Uterus (tissue), 4 donors: ENCODE data around the gene PSMD2. TPM values are rescaled to one million over a fixed set of nuclear protein-coding genes. Genes with fewer than 3 reads are reported as not detected.
A peak's percentile ranks its signal among the peaks of the same experiment; 100 is the strongest.

Source experiments
- DNase-seq, 2 donors: peaks; one replicate each; pipeline ENCODE4 v3.0.0-alpha.2; 2019 to 2020
- H3K27ac ChIP-seq, 2 donors: fragments of 200-600 bp; sonication (generic); 1 replicate in 1 of 2; 2 replicates in 1 of 2; pipeline ENCODE4 v1.5.1; 2016 to 2018
- H3K27me3 ChIP-seq, 2 donors: fragments of 200-600 bp; sonication (generic); one replicate each; pipeline ENCODE4 v1.5.1; 2018 to 2019; ENCODE audit warnings: control low read depth in 1 of 2
- H3K36me3 ChIP-seq, 2 donors: fragments of 200-600 bp; sonication (generic); one replicate each; pipeline ENCODE4 v1.5.1; 2019; ENCODE audit warnings: control low read depth in 1 of 2
- H3K4me1 ChIP-seq, 2 donors: fragments of 200-600 bp; sonication (generic); one replicate each; pipeline ENCODE4 v1.5.1; 2018 to 2019; ENCODE audit warnings: control low read depth in 1 of 2
- H3K4me3 ChIP-seq, 2 donors: fragments of 200-600 bp; sonication (generic); 1 replicate in 1 of 2; 2 replicates in 1 of 2; pipeline ENCODE4 v1.5.1; 2018 to 2019; ENCODE audit warnings: mild to moderate bottlenecking in 1 of 2
- H3K9me3 ChIP-seq, 2 donors: fragments of 200-600 bp; sonication (generic); one replicate each; pipeline ENCODE4 v1.5.1; 2019; ENCODE audit warnings: control low read depth in 1 of 2
- POLR2A ChIP-seq, 2 donors: fragments of 450-650 bp; IDR thresholded peaks; one replicate each; pipeline ENCODE4 v1.6.1; 2016; ENCODE audit warnings: antibody characterized with exemption in 2 of 2, mild to moderate bottlenecking in 1 of 2, moderate library complexity in 1 of 2
- intact Hi-C: fragments of 100-400 bp; cut with DNase I; formaldehyde crosslinking; loops from one replicate; pipeline ENCODE4 v1.15.1; 2023; ENCODE audit warnings: low total_unique reads
- small RNA-seq: library from RNA; depleted of rRNA; stranded (forward); fragments of <200 nt; gene quantifications from one replicate; pipeline ENCODE3, GENCODE V24; 2016
- total RNA-seq, 4 donors: library from RNA; depleted of rRNA in 3 of 4; stranded (reverse); fragments of >200 nt in 3 of 4; gene quantifications; one replicate each; pipeline versions ENCODE4 v1.1.0 to v1.2.4, GENCODE V29; 2014 to 2023
- TF ChIP-seq, protein P1 (sequence below), 4 experiments: fragments of 200-600 bp in 2 of 4; fragments of 450-650 bp in 2 of 4; sonication (generic) in 2 of 4; IDR thresholded peaks; one replicate each; pipeline ENCODE4 v1.5.1; 2016 to 2019; ENCODE audit warnings: antibody characterized with exemption in 4 of 4, mild to moderate bottlenecking in 2 of 4, moderate library complexity in 1 of 4
- donor health status: DM: yes; HTN: yes; CAD: no.

Gene PSMD2
- total RNA-seq, 4 donors from 2014 or later: 117 to 275 (median 147) TPM

GRCh38 chr3:184355261-184356040 is 56.4 kb downstream of the PSMD2 start:
- no peak overlapping the region for H3K4me3 ChIP-seq
- intact Hi-C loops: no loop called here
- no peaks in the 10 kb centered on the region for H3K9me3 ChIP-seq
- TF ChIP-seq, protein P1, sequence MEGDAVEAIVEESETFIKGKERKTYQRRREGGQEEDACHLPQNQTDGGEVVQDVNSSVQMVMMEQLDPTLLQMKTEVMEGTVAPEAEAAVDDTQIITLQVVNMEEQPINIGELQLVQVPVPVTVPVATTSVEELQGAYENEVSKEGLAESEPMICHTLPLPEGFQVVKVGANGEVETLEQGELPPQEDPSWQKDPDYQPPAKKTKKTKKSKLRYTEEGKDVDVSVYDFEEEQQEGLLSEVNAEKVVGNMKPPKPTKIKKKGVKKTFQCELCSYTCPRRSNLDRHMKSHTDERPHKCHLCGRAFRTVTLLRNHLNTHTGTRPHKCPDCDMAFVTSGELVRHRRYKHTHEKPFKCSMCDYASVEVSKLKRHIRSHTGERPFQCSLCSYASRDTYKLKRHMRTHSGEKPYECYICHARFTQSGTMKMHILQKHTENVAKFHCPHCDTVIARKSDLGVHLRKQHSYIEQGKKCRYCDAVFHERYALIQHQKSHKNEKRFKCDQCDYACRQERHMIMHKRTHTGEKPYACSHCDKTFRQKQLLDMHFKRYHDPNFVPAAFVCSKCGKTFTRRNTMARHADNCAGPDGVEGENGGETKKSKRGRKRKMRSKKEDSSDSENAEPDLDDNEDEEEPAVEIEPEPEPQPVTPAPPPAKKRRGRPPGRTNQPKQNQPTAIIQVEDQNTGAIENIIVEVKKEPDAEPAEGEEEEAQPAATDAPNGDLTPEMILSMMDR (IDR thresholded peaks at IDR 0.05): no peak
- TF ChIP-seq POLR2A (IDR thresholded peaks at IDR 0.05): no peak
- H3K4me1 ChIP-seq: peaks cover 5 to 11% of the 10 kb centered on the region in 2 donors
- H3K27ac ChIP-seq: no peak overlapping the region
- H3K27me3 ChIP-seq: no peaks in the 10 kb centered on the region
- no peaks in the 10 kb centered on the region for H3K36me3 ChIP-seq
- DNase-seq: no peak

- no peaks in the 10 kb centered on the region for H3K36me3 ChIP-seq
- H3K27ac ChIP-seq: no peak overlapping the region
- peaks cover 7 to 10% of the 10 kb centered on the region in 2 donors for H3K4me1 ChIP-seq
- intact Hi-C loops: no loop called here
- no peak for DNase-seq
- H3K27me3 ChIP-seq: no peaks in the 10 kb centered on the region
- no peaks in the 10 kb centered on the region for H3K9me3 ChIP-seq
- TF ChIP-seq POLR2A (IDR thresholded peaks at IDR 0.05): no peak
- TF ChIP-seq, protein P1 (IDR thresholded peaks at IDR 0.05): no peak
- H3K4me3 ChIP-seq: no peak overlapping the region
These were observed 58.4 kb downstream of the PSMD2 start for GRCh38 chr3:184357248-184358123.

DNA sequence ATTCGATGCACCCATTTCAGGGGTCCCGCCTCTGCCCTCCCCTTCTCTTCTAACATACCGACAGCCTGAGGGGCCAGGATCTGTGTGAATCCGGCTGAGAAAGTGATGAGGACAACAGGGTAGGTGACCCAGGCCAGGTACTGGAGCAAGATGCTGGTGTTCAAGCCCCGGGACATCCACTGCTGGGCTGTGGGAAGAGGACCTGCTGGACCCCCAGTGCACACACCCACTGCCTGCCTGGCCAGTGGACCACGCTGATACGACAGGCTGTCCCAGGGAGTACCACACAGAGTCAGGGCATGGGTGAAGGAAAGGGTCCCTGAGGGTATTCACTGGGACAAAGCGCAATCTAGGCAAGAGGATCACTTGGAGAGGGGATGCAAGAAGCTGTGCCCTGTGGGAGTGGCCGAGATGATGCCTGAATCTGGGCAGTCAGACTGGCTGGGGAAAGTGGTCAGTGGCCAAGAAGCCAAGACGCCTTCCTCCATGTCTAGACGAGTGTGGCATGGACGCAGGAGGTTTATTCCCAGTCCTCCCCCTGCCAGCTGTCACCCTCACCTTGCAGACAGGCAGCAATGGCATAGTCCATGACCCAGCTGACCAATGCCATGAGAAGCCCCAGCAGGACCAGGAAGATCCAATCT is 59.2 kb downstream of the PSMD2 start:
- DNase-seq: no peak
- Histone ChIP-seq H3K27ac (no peak overlapping the region), H3K36me3 (no peaks in the 10 kb centered on the region), H3K9me3 (no peaks in the 10 kb centered on the region), H3K4me1 (peaks cover 7 to 10% of the 10 kb centered on the region in 2 donors), H3K27me3 (no peaks in the 10 kb centered on the region), H3K4me3 (no peak overlapping the region)
- no peak for TF ChIP-seq POLR2A (IDR thresholded peaks at IDR 0.05)
- TF ChIP-seq, protein P1 (IDR thresholded peaks at IDR 0.05): no peak
- intact Hi-C loops: no loop called here

Small RNA genes within 50 kb of the gene (small RNA-seq; reads per million reads assigned to genes)
- gene SNORD66: 859 reads per million, percentile 97 among the genes with 10 or more reads in this experiment

Other genes with a start within 250 kb of the PSMD2 start
- gene HTR3C, start 246.2 kb upstream of the PSMD2 start, total RNA-seq: under 1 TPM in 1 of 4 donors, not detected in 3; 0.29 TPM
- gene HTR3E, start 202.2 kb upstream of the PSMD2 start, total RNA-seq: not detected
- gene EIF2B5, start 163.9 kb upstream of the PSMD2 start, total RNA-seq: 10 to 100 TPM in 3 of 4 donors, 1 to 10 TPM in 1; 6.5 to 48.0 (median 32.3) TPM
- 10 to 100 TPM; 20.5 to 86.3 (median 57.4) TPM for gene DVL3, start 143.9 kb upstream of the PSMD2 start, total RNA-seq
- gene AP2M1, start 124.4 kb upstream of the PSMD2 start, total RNA-seq: 100 to 1,000 TPM in 3 of 4 donors, 10 to 100 TPM in 1; 81.8 to 248 (median 172) TPM
- gene ABCF3, start 113.0 kb upstream of the PSMD2 start, total RNA-seq: 10 to 100 TPM; 11.8 to 73.0 (median 36.8) TPM
- gene VWA5B2, start 69.7 kb upstream of the PSMD2 start, total RNA-seq: under 1 TPM in 1 of 4 donors, not detected in 3; 0.35 TPM
- gene ALG3, start 50.3 kb upstream of the PSMD2 start, total RNA-seq: 10 to 100 TPM; 16.5 to 77.1 (median 53.1) TPM
- 1 to 10 TPM in 3 of 4 donors, under 1 TPM in 1; 0.51 to 4.7 (median 2.2) TPM for gene EEF1AKMT4, start 49.6 kb upstream of the PSMD2 start, total RNA-seq
- not detected for gene CAMK2N2, start 37.7 kb upstream of the PSMD2 start, total RNA-seq
- not detected for gene ECE2, start 23.2 kb upstream of the PSMD2 start, total RNA-seq
- gene EIF4G1, start 15.4 kb downstream of the PSMD2 start, total RNA-seq: 100 to 1,000 TPM; 133 to 269 (median 170) TPM
- gene FAM131A, start 38.4 kb downstream of the PSMD2 start, total RNA-seq: 10 to 100 TPM; 13.2 to 42.6 (median 36.8) TPM
- 10 to 100 TPM in 2 of 4 donors, 1 to 10 TPM in 1, under 1 TPM in 1; 0.77 to 20.8 (median 7.3) TPM for gene CLCN2, start 62.4 kb downstream of the PSMD2 start, total RNA-seq
- 100 to 1,000 TPM in 2 of 4 donors, 10 to 100 TPM in 2; 52.8 to 103 (median 82.7) TPM for gene POLR2H, start 62.5 kb downstream of the PSMD2 start, total RNA-seq
- 1 to 10 TPM in 1 of 4 donors, under 1 TPM in 3; 0.29 to 4.7 (median 0.46) TPM for gene THPO, start 79.0 kb downstream of the PSMD2 start, total RNA-seq
- 10 to 100 TPM; 15.9 to 57.1 (median 30.7) TPM for gene CHRD, start 80.8 kb downstream of the PSMD2 start, total RNA-seq